GM03348 (cell line): ENCODE results near the gene CORO2B.

Source experiments
- DNase-seq: peaks from one replicate; pipeline ENCODE4 v3.0.0; 2012; ENCODE audit warnings: low spot score

Gene CORO2B, protein sequence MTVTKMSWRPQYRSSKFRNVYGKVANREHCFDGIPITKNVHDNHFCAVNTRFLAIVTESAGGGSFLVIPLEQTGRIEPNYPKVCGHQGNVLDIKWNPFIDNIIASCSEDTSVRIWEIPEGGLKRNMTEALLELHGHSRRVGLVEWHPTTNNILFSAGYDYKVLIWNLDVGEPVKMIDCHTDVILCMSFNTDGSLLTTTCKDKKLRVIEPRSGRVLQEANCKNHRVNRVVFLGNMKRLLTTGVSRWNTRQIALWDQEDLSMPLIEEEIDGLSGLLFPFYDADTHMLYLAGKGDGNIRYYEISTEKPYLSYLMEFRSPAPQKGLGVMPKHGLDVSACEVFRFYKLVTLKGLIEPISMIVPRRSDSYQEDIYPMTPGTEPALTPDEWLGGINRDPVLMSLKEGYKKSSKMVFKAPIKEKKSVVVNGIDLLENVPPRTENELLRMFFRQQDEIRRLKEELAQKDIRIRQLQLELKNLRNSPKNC

DNA sequence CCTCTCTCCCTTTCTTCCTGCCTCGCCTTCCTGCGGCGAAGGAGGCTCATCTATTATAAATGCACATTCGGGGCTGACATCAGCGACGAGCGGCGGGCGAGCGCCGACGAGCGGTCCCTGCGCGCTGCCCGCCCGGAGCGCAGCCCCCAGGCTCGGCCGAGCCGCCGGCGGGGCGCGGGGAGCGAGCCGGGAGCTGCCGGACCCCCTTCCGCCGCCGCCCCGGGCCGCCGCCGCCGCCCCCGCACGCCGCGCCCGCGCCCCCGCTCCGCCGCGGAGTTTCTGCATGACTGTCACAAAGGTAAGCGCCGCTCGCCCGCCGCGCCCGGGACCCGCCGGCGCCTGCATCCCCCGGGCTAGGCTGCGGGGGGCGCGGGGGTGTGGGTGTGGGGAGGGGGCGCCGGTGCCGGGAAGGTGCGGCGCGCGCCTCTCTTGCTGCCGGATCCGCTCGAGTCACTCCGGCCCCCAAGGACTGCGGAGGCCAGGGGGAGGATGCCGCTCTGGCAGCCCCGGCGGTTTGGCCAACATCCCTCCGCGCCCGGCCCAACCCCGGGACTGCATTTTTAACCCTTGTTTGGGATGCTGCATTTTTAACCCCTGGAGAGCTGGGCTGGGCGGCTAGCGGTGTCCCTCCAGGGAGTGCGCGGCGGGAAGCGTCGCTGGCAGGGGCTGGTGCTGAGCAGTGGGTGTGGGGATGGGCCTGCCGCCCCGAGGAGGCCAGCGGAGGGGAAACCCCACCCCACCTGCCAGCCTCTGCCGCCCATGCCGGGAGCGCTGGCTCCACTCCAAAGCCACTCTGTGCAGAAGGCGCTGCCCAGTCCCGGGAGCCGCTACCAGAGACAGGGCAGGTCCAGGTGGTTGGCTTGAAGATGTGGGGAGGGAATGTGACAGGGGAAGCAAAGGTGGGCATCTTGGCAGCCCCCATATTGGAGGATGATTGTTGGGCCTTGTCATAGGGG, at the start of gene CORO2B:
Gene CORO2B, plus strand, starts transcription at position 14 of the 956 bp plus-strand sequence. Its CDS starts 270 bp downstream, at position 284.
- DNase-seq, result peak; percentile 71

DNA sequence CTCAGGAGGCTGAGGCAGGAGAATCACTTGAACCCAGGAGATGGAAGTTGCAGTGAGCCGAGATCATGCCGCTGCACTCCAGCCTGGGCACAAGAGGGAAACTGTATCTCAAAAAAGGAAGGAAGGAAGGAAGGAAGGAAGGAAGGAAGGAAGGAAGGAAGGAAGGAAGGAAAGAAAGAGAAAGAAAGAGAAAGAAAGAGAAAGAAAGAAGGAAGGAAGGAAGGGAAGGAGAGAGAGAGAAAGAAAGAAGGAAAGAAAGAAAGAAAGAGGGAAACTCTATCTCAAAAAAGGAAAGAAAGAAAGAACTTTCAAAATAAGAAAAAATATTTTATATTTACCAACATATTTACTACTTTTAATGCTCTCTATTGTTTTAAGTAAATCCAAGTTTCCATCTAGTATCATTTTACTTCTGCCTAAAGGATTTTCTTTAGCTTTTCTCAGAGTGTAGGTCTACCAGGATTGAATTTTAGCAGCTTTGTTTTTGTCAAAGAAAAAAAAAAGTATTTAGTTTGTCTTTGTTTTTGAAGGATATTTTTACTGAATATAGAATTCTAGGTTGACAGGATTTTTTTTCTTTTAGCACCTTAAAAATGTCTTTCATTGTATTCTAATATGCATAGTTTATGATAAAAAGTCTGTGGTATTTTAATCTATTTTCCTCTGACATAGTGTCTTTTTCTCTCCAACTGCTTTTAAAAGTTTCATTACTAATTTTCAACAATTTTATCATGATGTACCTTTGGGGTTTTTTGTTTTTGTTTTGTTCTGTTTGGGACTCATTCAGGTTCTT, 47.2 kb upstream of the CORO2B start:
- no peak for DNase-seq

DNA sequence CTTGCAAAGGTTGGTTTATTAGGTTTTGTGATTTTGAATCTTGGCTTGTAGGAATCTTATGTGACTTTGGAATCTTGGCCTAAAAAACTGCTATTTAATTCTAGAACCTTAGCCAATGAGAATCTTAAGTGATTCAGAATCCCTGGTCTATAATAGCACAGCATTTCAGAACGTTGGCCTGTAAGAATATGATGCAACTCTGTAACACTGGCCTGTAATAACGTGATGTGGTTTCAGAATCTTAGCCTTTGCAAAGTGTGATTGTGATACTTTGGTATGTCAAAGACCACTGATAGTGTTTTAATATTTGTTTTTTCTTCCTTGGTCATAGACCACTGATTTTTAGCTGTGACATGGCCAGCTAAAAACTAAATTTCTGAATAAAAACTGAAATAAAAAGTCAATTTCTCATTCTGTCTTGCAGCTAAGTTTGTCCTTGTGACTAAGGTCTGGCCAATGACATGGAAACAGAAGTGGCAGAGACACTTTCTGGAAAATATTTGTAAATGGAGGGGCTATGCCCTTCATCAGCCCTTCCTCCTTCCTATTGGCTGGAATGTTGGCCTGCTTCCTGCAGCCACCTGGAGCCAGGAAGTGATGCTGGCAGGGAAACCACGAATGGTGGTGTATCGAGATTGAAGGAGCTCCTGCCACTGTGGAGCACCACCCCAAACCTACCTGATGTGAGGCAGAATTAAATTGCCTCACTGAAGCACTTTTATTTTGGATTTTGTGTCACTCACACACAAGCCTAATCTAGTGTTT, 42.3 kb upstream of the CORO2B start:
- DNase-seq, result peak; percentile 81

DNA sequence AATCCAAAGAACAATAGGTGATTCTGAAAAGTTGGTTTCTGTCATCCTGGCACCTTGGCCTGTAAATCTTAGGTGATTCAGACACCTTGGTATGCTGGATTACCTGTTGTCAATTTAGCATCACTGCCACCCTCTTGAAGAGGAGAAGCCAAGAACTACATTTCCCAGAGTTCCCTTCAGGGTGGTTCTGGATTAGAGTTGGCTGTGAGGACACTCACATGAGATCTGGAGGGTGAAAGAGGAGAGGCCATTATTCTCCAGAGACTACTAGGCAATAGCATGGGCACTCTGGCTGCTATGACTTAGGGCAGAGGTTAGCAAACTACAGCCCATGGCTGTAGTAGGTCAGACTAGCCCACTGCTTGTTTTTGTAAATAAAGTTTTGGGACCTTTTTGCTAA, 41.7 kb upstream of the CORO2B start:
- no peak for DNase-seq

DNA sequence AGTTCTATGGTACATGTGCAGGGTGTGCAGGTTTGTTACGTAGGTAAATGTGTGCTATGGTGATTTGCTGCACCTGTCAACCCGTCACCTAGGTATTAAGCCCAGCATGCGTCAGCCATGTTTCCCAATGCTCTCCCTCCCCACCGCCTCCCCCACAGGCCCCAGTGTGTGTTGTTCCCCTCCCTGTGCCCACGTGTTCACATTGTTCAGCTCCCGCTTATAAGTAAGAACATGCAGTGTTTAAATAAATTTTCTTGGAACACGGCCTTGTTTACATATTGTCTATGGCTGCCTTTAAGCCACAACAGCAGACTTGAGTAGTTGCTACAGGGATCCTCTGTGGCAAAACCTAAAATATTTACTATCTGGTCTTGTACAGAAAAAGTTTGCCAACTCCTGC, 41.3 kb upstream of the CORO2B start:
- no peak for DNase-seq

DNA sequence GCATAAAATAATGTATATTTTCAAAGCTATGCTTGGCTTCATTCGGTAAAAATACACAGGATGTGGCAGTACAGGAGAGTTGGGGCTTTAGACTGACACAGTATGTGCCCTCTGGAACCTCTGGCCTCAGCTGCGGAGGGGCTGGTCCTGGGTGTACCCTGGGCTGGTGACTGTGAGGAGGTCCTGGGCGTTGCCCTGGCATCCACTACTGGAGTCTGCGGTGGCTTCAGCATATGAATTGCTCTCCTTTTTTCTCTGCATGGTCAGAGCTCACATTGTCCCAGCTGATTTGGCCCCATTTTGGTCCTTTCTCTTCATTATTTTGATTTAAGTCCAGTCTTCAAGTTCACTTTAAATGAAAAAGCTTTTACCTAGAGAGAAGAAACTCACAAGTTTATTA, 40.5 kb upstream of the CORO2B start:
- DNase-seq, result no peak

DNA sequence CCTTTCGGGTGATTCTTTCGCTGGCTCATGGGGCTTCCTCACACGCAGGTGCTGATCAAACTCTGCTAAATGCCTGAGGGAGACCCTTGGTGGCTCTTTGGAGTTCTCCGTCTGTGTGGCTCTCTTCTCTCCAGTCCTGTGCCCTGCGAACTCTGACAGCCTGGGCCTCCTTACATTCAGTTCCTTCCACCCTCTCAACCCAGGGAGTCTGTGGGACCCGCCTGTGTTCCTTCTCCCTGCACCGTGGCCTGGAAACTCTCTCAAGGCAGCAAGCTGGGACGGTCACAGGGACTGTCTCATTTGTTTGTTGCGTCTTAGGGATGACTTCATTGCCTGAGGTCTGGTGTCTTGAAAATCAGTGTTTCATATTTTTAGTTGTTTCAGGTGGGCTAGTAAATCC, 37.0 kb upstream of the CORO2B start:
- no peak for DNase-seq

DNA sequence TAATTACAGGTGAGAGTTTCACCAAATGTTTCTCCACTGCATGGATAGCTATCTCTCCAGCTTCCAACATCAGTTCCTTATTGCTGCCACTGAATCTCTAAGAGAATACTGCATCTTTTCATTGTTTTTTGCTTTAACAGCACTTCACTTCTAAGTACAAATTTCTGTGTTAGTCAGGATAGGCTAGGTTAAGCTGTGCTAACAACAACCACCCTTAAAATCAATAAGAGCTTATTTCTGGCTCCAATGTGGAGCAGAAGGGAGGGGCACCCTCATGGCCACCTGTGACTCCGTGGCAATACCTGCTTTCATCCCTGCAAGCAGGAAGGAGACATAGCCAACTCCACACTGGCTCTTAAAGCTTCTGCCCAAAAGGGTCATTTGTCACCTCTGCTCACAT, 36.4 kb upstream of the CORO2B start:
- no peak for DNase-seq

DNA sequence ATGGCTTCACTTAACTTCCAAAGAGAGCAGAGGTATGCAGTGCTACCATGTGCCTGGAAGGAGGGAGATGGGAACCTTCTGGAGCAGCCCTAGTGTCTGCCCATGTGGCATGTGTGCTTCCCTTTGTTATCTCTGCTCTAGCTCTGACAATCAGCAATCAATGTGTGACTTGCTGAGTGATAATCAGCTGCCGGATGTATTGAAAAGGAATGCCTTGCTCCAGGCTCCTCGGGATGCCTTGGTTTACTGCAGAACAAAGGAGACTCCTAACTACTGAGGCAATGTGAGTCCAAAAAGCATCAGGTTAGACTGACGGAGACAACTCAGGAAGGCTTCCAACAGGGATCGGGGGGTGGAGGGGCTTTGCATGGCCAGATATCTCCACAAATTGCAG, 36.0 kb upstream of the CORO2B start:
- DNase-seq, result no peak

DNA sequence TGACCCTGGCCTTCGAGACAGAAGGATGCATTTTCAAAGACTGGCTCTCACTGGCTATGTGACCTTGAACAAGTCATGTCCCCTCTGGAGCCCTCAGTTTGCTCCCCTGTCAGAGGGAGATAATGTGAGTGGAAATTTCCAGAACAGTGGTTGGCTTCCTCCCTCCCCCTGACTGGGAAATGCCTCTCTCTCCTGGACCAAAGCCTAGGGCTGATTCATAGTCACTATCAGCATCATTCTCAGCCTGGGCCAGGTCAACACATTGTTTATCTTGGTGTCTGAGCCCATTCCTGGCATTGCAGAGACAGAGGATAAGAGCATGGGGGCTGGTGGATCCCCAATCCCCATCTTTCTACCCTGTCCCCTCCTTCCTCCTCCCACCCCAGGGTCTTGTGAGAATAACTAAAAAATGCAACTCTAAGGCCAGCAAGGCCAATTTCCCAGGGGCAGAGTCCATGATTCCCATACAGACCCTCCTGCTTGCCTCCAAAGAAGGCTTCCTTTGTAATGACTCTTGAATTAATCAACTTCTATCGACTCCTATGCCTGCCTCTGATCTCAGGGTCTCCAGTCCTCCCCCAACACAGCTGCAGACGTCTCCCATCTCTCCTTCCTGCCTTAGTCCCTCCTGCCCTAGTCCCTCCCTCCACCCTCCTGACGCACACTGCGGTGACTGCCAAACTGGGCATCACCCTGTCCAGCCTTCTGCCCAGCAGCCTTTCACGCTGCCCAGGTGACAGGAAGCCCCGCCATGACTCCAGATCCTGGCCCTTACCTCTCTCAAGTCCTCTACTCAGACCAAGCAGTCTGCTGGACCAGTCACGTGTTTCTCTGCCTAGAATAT, 35.4 kb upstream of the CORO2B start:
- peak; percentile 91 for DNase-seq

DNA sequence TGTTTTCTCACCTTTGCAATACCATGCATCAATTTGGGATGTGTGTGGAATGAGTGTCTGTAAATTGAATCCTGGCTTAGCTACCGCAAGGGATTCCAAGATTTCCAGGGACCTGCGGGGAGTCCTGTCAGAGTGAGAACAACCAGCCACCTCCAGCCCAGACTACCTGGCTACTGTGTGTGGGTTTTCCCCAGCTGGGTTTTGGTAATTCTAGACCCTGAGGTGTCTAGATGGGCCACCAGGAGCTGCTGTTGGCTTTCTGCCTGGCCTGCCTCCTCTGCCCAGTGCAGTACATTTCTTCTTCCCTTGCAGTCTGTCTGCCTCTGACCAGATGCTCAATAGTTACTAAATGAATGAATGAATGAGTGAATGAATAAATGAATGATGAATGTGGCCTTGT, 32.5 kb upstream of the CORO2B start:
- DNase-seq, result no peak

DNA sequence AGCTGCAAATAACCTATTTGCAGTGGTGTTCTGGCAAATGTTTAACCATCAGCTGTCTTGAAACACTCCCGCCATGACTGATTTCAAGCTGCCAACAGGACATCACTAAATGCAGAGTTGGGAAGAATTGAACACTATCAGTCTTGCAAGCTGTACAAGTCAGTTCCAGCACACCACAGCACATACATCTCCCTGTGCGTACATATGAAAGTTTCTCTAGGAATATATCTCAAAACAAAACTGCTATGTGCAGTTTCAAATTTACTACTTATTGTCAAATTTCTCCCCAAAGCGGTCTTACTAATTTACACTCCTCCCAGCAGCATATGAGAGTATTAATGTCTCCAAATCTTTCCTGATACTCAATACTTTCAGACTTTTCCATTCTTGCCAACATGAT, 30.4 kb upstream of the CORO2B start:
- DNase-seq, result no peak

DNA sequence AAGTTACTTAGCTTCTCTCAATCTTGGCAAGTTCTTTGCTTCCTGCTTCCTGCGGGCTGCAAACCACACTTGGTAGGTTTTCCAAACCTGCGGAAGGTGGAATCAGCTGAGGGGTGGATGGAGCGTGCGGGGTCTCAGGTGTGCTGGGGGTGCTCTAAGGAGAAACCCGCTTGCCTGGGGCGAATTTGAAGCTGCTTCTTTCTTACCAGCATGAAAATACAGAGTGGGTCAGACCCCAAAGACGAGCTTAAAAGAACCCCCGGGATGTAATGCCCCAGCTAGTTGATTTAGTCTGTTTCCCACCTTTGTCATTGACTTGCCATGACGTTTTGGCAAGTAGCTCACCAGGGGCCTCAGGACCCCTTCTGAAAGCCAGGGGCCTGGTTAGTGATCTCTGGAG, 28.8 kb upstream of the CORO2B start:
- DNase-seq, result no peak

DNA sequence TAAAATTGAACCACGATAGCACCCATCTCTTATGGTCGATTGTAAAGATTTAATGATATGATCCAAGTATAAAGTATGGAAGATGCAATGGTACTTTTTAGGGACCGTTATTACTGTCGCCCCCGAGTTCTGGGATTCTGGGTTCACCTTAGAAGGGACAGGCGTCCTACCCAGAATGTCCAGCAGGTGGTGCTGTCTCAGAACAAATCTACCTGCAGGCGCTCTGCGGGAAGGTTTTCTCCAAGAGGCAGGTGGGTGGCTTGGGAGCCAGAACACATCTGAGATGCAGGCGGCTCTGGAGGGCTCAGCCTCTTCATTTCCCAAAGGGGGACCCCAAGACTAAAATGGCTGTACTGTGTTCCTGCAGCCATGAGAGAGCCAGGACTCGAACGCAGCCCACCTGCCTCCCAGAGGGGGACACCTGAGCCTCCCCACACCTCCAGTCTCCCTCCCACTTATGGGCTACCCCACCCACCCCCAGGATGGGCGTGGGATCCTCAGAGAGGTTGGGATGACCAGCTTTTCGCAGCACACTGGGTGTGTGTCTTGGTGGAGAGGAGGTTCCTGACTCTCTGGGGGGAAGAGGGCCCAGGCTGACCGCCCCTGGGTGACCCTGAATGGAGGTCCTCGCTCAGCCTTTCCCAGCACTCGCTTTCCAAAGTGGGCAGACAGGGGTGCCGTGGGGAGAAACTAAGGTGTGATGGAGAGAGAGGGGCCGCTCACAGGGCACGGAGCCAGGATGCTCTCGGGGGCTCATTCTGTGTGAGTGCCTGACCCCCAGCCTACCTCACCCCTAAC, 28.1 kb upstream of the CORO2B start:
- DNase-seq, result peak; percentile 68

DNA sequence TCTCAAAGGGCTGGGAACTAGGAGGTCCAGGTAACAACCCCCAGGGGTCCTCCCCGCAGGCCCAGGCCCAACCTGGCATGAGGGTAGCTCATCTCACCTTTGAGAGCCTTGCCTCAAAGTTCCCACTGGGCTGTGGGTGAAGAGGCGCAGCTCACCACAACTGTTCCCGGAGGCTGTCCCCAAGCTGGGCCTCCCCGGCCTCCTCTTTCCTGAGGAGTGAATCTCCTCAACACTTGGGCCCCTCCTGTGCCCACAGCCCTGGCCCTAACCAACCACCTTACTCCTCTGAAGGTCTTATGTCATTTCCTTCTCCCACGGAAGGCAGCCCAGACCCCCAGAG, 27.5 kb upstream of the CORO2B start:
- no peak for DNase-seq

DNA sequence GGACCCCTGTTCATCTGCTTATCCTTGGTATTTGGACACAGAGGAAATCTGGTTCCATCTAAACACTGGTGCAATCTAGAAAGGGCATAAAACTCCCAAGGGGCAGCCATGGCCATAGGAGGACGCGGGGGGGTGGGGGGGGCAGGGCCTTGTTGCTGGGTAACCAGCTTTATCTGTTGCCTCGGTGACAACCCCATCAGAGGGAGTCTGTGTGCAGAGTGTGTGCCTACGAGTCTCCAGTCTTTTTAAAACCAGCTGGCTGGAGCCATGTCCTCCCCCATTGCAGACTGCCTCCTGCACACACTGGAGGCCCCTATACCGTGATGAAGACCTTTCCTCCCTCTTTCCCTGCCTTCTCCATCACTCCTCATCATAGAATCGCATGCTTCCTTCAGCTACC, 26.4 kb upstream of the CORO2B start:
- no peak for DNase-seq

DNA sequence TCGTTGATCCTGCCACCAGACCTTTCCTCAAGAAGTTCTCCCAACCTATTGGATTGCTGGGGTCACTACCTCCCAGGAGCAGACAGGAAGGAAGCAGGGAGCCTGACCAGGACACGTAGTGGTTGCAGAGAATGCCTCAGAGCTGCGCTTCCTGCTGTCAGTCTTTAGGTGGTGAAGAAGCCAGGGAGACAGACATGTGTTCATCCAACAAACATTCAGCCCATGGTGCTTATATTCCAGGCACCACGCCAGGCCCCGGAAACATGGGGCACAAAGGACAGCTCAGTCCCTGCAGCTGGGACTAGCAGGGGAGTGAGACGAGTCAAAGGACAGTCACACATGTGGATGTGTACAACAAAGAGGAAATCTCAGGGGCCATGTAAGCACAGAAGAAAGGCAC, 26.0 kb upstream of the CORO2B start:
- DNase-seq, result peak; percentile 41

DNA sequence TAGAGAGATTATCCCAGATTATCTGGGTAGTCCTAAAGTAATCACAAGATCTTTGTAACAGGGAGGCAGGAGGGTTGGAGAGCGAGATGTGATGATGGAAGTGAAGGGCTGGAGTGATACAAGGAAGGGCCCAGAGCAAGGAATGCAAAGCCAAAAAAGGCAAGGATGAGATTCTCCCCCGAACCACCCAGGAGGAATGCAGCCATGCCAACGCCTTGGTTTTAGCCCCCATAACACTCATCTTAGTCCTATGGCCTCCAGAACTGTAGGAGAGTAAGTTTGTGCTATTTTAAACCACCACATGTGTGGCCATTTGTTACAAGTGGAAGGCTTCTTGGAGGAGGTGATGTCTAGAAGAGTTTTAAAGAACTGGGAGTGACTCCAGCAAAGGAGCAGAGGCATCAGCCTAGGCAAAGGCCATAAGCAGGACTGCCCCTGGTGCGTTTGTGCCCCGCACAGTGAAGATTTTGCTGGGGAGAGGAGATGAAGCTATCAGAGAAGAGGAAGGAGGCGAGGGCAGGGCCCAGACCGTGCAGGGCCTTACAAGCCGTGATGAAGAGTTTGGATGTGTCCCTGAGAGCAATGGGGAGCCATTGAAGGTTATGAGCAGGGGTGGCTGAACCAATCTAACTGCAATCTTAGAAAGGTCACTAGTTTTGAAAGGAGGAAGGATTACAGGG, 25.3 kb upstream of the CORO2B start:
- DNase-seq, result no peak
